DMS153 treated with DMSO at 0.1 percent for 48 hours (cell line): Measurements from ENCODE around the gene ZSWIM1.

Experiments used
- DNase-seq: peaks from one replicate; lab custom pipeline; 2025; ENCODE audit not compliant: unreplicated experiment; lab: John Stamatoyannopoulos, UW

Gene ZSWIM1

GRCh38 chr20:45880988-45881788, at the start of gene ZSWIM1:
Gene ZSWIM1 (plus strand): TSS chr20:45881227. CDS start chr20:45882593, 1,366 bp downstream.
- peak; percentile 96 for DNase-seq

GRCh38 chr20:45832619-45833018, 48.4 kb upstream of the ZSWIM1 start:
- no peak for DNase-seq

GRCh38 chr20:45833030-45833882, 47.8 kb upstream of the ZSWIM1 start, which contains the start of gene SNX21:
Gene SNX21 (plus strand): TSS chr20:45833799. CDS start chr20:45833920, 121 bp downstream.
- peak; percentile 16 for DNase-seq

- peak; percentile 8 for DNase-seq
Observed at GRCh38 chr20:45833883-45834796, 46.9 kb upstream of the ZSWIM1 start.

GRCh38 chr20:45834797-45835161, 46.2 kb upstream of the ZSWIM1 start:
- DNase-seq, result no peak

- DNase-seq, result no peak
Observed at GRCh38 chr20:45835329-45835765, 45.7 kb upstream of the ZSWIM1 start.

- DNase-seq, result no peak
Observed at GRCh38 chr20:45835825-45836224, 45.2 kb upstream of the ZSWIM1 start.

- no peak for DNase-seq
Observed at GRCh38 chr20:45836841-45837240, 44.2 kb upstream of the ZSWIM1 start.

GRCh38 chr20:45840700-45841198, 40.3 kb upstream of the ZSWIM1 start:
- DNase-seq, result no peak

GRCh38 chr20:45841407-45842129, 39.5 kb upstream of the ZSWIM1 start:
- no peak for DNase-seq

GRCh38 chr20:45842169-45842812, 38.7 kb upstream of the ZSWIM1 start:
- no peak for DNase-seq

GRCh38 chr20:45843506-45843905, 37.5 kb upstream of the ZSWIM1 start:
- DNase-seq, result no peak

GRCh38 chr20:45845452-45845851, 35.6 kb upstream of the ZSWIM1 start:
- DNase-seq, result no peak

GRCh38 chr20:45848421-45848820, 32.6 kb upstream of the ZSWIM1 start:
- DNase-seq, result no peak

- no peak for DNase-seq
Observed at GRCh38 chr20:45848969-45849582, 32.0 kb upstream of the ZSWIM1 start.

GRCh38 chr20:45850238-45850637, 30.8 kb upstream of the ZSWIM1 start:
- no peak for DNase-seq

GRCh38 chr20:45850926-45851325, 30.1 kb upstream of the ZSWIM1 start:
- DNase-seq, result no peak

GRCh38 chr20:45851501-45851900, 29.5 kb upstream of the ZSWIM1 start:
- no peak for DNase-seq

- DNase-seq, result no peak
Observed at GRCh38 chr20:45852326-45852725, 28.7 kb upstream of the ZSWIM1 start.
